Measurements from ENCODE around the gene TIMP1. TPM values are rescaled to one million over a fixed set of nuclear protein-coding genes. Genes with fewer than 3 reads are reported as not detected.
A peak's percentile ranks its signal among the peaks of the same experiment; 100 is the strongest.

The TIMP1 gene
- total RNA-seq, 1 donor from 2014 or later, result 31.8 TPM

- Histone ChIP-seq H3K9me3 (ENCODE audit: control insufficient read depth in 3 of 3, low read length in 3 of 3) (peaks cover 0 to 2% (median 0%) of the 10 kb centered on the region in 3 donors), H3K4me1 (ENCODE audit: control insufficient read depth in 3 of 3, insufficient read depth in 3 of 3, low read length in 3 of 3) (no peaks in the 10 kb centered on the region), H3K27me3 (ENCODE audit: control insufficient read depth in 3 of 3, insufficient read depth in 3 of 3, low read length in 3 of 3) (no peaks in the 10 kb centered on the region), H3K9ac (ENCODE audit: low read depth in 1 of 3, low read length in 3 of 3) (no peak overlapping the region), H3K36me3 (ENCODE audit: control insufficient read depth in 3 of 3, insufficient read depth in 3 of 3, low read length in 3 of 3) (no peaks in the 10 kb centered on the region), H3K27ac (ENCODE audit: low read depth, low read length) (no peak overlapping the region), H3K4me3 (ENCODE audit: low read length in 3 of 3) (no peak overlapping the region)
These were observed 30.8 kb downstream of the TIMP1 start for GRCh38 chrX:47613082-47613481.

- Histone ChIP-seq H3K4me1 (ENCODE audit: control insufficient read depth in 3 of 3, insufficient read depth in 3 of 3, low read length in 3 of 3) (no peaks in the 10 kb centered on the region), H3K27ac (ENCODE audit: low read depth, low read length) (no peak overlapping the region), H3K9me3 (ENCODE audit: control insufficient read depth in 3 of 3, low read length in 3 of 3) (peaks cover 0 to 2% (median 0%) of the 10 kb centered on the region in 3 donors), H3K27me3 (ENCODE audit: control insufficient read depth in 3 of 3, insufficient read depth in 3 of 3, low read length in 3 of 3) (no peaks in the 10 kb centered on the region), H3K9ac (ENCODE audit: low read depth in 1 of 3, low read length in 3 of 3) (no peak overlapping the region), H3K36me3 (ENCODE audit: control insufficient read depth in 3 of 3, insufficient read depth in 3 of 3, low read length in 3 of 3) (no peaks in the 10 kb centered on the region), H3K4me3 (ENCODE audit: low read length in 3 of 3) (no peak overlapping the region)
These were observed 32.4 kb downstream of the TIMP1 start for GRCh38 chrX:47614618-47615017.

- no peak overlapping the region for H3K27ac ChIP-seq (ENCODE audit: low read depth, low read length)
- no peaks in the 10 kb centered on the region for H3K9me3 ChIP-seq (ENCODE audit: control insufficient read depth in 3 of 3, low read length in 3 of 3)
- no peak overlapping the region for H3K9ac ChIP-seq (ENCODE audit: low read depth in 1 of 3, low read length in 3 of 3)
- peaks cover 0 to 2% (median 0%) of the 10 kb centered on the region in 3 donors for H3K4me1 ChIP-seq (ENCODE audit: control insufficient read depth in 3 of 3, insufficient read depth in 3 of 3, low read length in 3 of 3)
- no peaks in the 10 kb centered on the region for H3K36me3 ChIP-seq (ENCODE audit: control insufficient read depth in 3 of 3, insufficient read depth in 3 of 3, low read length in 3 of 3)
- H3K4me3 ChIP-seq (ENCODE audit: low read length in 3 of 3), result no peak overlapping the region
- H3K27me3 ChIP-seq (ENCODE audit: control insufficient read depth in 3 of 3, insufficient read depth in 3 of 3, low read length in 3 of 3), result peaks cover 0 to 30% (median 4%) of the 10 kb centered on the region in 3 donors
These were observed 36.8 kb downstream of the TIMP1 start for GRCh38 chrX:47618923-47619485.

GRCh38 chrX:47619486-47620302 lies 37.5 kb downstream of the TIMP1 start, which contains the start of gene SYN1:
Gene SYN1, minus strand, starts transcription at chrX:47619857. Its CDS starts 129 bp downstream, at chrX:47619728.
- Histone ChIP-seq H3K4me1 (ENCODE audit: control insufficient read depth in 3 of 3, insufficient read depth in 3 of 3, low read length in 3 of 3) (peaks cover 0 to 2% (median 0%) of the 10 kb centered on the region in 3 donors), H3K27ac (ENCODE audit: low read depth, low read length) (no peak within 1 kb of the TSS), H3K36me3 (ENCODE audit: control insufficient read depth in 3 of 3, insufficient read depth in 3 of 3, low read length in 3 of 3) (no peaks in the 10 kb centered on the region), H3K27me3 (ENCODE audit: control insufficient read depth in 3 of 3, insufficient read depth in 3 of 3, low read length in 3 of 3) (peaks cover 0 to 33% (median 6%) of the 10 kb centered on the region in 3 donors), H3K9ac (ENCODE audit: low read depth in 1 of 3, low read length in 3 of 3) (no peak within 1 kb of the TSS), H3K9me3 (ENCODE audit: control insufficient read depth in 3 of 3, low read length in 3 of 3) (no peaks in the 10 kb centered on the region), H3K4me3 (ENCODE audit: low read length in 3 of 3) (peak within 1 kb of the TSS in 2 of 3 donors; percentile 40 to 60)

- Histone ChIP-seq H3K27me3 (ENCODE audit: control insufficient read depth in 3 of 3, insufficient read depth in 3 of 3, low read length in 3 of 3) (peaks cover 0 to 33% (median 6%) of the 10 kb centered on the region in 3 donors), H3K4me3 (ENCODE audit: low read length in 3 of 3) (no peak overlapping the region)
These were observed 38.1 kb downstream of the TIMP1 start for GRCh38 chrX:47620303-47620685.

GRCh38 chrX:47621851-47622250 lies 39.6 kb downstream of the TIMP1 start:
- no peak overlapping the region for H3K27ac ChIP-seq (ENCODE audit: low read depth, low read length)
- H3K4me3 ChIP-seq (ENCODE audit: low read length in 3 of 3), result no peak overlapping the region
- no peaks in the 10 kb centered on the region for H3K36me3 ChIP-seq (ENCODE audit: control insufficient read depth in 3 of 3, insufficient read depth in 3 of 3, low read length in 3 of 3)
- no peak overlapping the region for H3K9ac ChIP-seq (ENCODE audit: low read depth in 1 of 3, low read length in 3 of 3)
- H3K4me1 ChIP-seq (ENCODE audit: control insufficient read depth in 3 of 3, insufficient read depth in 3 of 3, low read length in 3 of 3), result peaks cover 0 to 2% (median 0%) of the 10 kb centered on the region in 3 donors
- no peaks in the 10 kb centered on the region for H3K9me3 ChIP-seq (ENCODE audit: control insufficient read depth in 3 of 3, low read length in 3 of 3)
- H3K27me3 ChIP-seq (ENCODE audit: control insufficient read depth in 3 of 3, insufficient read depth in 3 of 3, low read length in 3 of 3), result peaks cover 0 to 33% (median 6%) of the 10 kb centered on the region in 3 donors

More at GRCh38 chrX:47620303-47620685, 38.1 kb downstream of the TIMP1 start:
- no peaks in the 10 kb centered on the region for H3K9me3 ChIP-seq (ENCODE audit: control insufficient read depth in 3 of 3, low read length in 3 of 3)
- H3K4me1 ChIP-seq (ENCODE audit: control insufficient read depth in 3 of 3, insufficient read depth in 3 of 3, low read length in 3 of 3), result peaks cover 0 to 2% (median 0%) of the 10 kb centered on the region in 3 donors
- H3K36me3 ChIP-seq (ENCODE audit: control insufficient read depth in 3 of 3, insufficient read depth in 3 of 3, low read length in 3 of 3), result no peaks in the 10 kb centered on the region
- H3K9ac ChIP-seq (ENCODE audit: low read depth in 1 of 3, low read length in 3 of 3), result no peak overlapping the region
- no peak overlapping the region for H3K27ac ChIP-seq (ENCODE audit: low read depth, low read length)

- peaks cover 0 to 33% (median 6%) of the 10 kb centered on the region in 3 donors for H3K27me3 ChIP-seq (ENCODE audit: control insufficient read depth in 3 of 3, insufficient read depth in 3 of 3, low read length in 3 of 3)
- no peak overlapping the region for H3K4me3 ChIP-seq (ENCODE audit: low read length in 3 of 3)
- no peak overlapping the region for H3K9ac ChIP-seq (ENCODE audit: low read depth in 1 of 3, low read length in 3 of 3)
These were observed 41.3 kb downstream of the TIMP1 start for GRCh38 chrX:47623540-47624027.

GRCh38 chrX:47625365-47625764 lies 43.1 kb downstream of the TIMP1 start:
- Histone ChIP-seq H3K4me3 (ENCODE audit: low read length in 3 of 3) (no peak overlapping the region), H3K9ac (ENCODE audit: low read depth in 1 of 3, low read length in 3 of 3) (no peak overlapping the region), H3K27me3 (ENCODE audit: control insufficient read depth in 3 of 3, insufficient read depth in 3 of 3, low read length in 3 of 3) (peaks cover 0 to 31% (median 6%) of the 10 kb centered on the region in 3 donors), H3K9me3 (ENCODE audit: control insufficient read depth in 3 of 3, low read length in 3 of 3) (no peaks in the 10 kb centered on the region), H3K36me3 (ENCODE audit: control insufficient read depth in 3 of 3, insufficient read depth in 3 of 3, low read length in 3 of 3) (no peaks in the 10 kb centered on the region), H3K4me1 (ENCODE audit: control insufficient read depth in 3 of 3, insufficient read depth in 3 of 3, low read length in 3 of 3) (peaks cover 0 to 2% (median 0%) of the 10 kb centered on the region in 3 donors), H3K27ac (ENCODE audit: low read depth, low read length) (no peak overlapping the region)

More at GRCh38 chrX:47623540-47624027, 41.3 kb downstream of the TIMP1 start:
- Histone ChIP-seq H3K36me3 (ENCODE audit: control insufficient read depth in 3 of 3, insufficient read depth in 3 of 3, low read length in 3 of 3) (no peaks in the 10 kb centered on the region), H3K4me1 (ENCODE audit: control insufficient read depth in 3 of 3, insufficient read depth in 3 of 3, low read length in 3 of 3) (peaks cover 0 to 2% (median 0%) of the 10 kb centered on the region in 3 donors), H3K27ac (ENCODE audit: low read depth, low read length) (no peak overlapping the region), H3K9me3 (ENCODE audit: control insufficient read depth in 3 of 3, low read length in 3 of 3) (no peaks in the 10 kb centered on the region)

- Histone ChIP-seq H3K4me1 (ENCODE audit: control insufficient read depth in 3 of 3, insufficient read depth in 3 of 3, low read length in 3 of 3) (no peaks in the 10 kb centered on the region), H3K27ac (ENCODE audit: low read depth, low read length) (no peak overlapping the region), H3K36me3 (ENCODE audit: control insufficient read depth in 3 of 3, insufficient read depth in 3 of 3, low read length in 3 of 3) (no peaks in the 10 kb centered on the region), H3K9ac (ENCODE audit: low read depth in 1 of 3, low read length in 3 of 3) (no peak overlapping the region), H3K27me3 (ENCODE audit: control insufficient read depth in 3 of 3, insufficient read depth in 3 of 3, low read length in 3 of 3) (peaks cover 0 to 3% (median 3%) of the 10 kb centered on the region in 3 donors), H3K9me3 (ENCODE audit: control insufficient read depth in 3 of 3, low read length in 3 of 3) (no peaks in the 10 kb centered on the region), H3K4me3 (ENCODE audit: low read length in 3 of 3) (no peak overlapping the region)
These were observed 46.7 kb downstream of the TIMP1 start for GRCh38 chrX:47628982-47629381.
